ENCODE data around the gene ASIC2.

ASIC2 gene

GRCh38 chr17:33207231-33207630 is 85.9 kb downstream of the ASIC2 start:
- DNase-seq (ENCODE audit: extremely low read depth in 1 of 2, low read depth in 1 of 2): no peak

- DNase-seq (ENCODE audit: extremely low read depth in 1 of 2, low read depth in 1 of 2): no peak
Measured at GRCh38 chr17:33205552-33205951, 87.5 kb downstream of the ASIC2 start.

GRCh38 chr17:33204701-33205100 is 88.4 kb downstream of the ASIC2 start:
- DNase-seq (ENCODE audit: extremely low read depth in 1 of 2, low read depth in 1 of 2): no peak

- no peak for DNase-seq (ENCODE audit: extremely low read depth in 1 of 2, low read depth in 1 of 2)
Measured at GRCh38 chr17:33204156-33204555, 88.9 kb downstream of the ASIC2 start.

- no peak for DNase-seq (ENCODE audit: extremely low read depth in 1 of 2, low read depth in 1 of 2)
Measured at GRCh38 chr17:33202796-33203495, 90.1 kb downstream of the ASIC2 start.

- no peak for DNase-seq (ENCODE audit: extremely low read depth in 1 of 2, low read depth in 1 of 2)
Measured at GRCh38 chr17:33202021-33202420, 91.1 kb downstream of the ASIC2 start.

GRCh38 chr17:33201283-33201682 is 91.8 kb downstream of the ASIC2 start:
- DNase-seq (ENCODE audit: extremely low read depth in 1 of 2, low read depth in 1 of 2): no peak

GRCh38 chr17:33200587-33200986 is 92.5 kb downstream of the ASIC2 start:
- DNase-seq (ENCODE audit: extremely low read depth in 1 of 2, low read depth in 1 of 2): no peak

GRCh38 chr17:33199571-33200510 is 93.3 kb downstream of the ASIC2 start:
- no peak for DNase-seq (ENCODE audit: extremely low read depth in 1 of 2, low read depth in 1 of 2)

- DNase-seq (ENCODE audit: extremely low read depth in 1 of 2, low read depth in 1 of 2): no peak
Measured at GRCh38 chr17:33198954-33199353, 94.1 kb downstream of the ASIC2 start.

- no peak for DNase-seq (ENCODE audit: extremely low read depth in 1 of 2, low read depth in 1 of 2)
Measured at GRCh38 chr17:33197342-33197741, 95.8 kb downstream of the ASIC2 start.

GRCh38 chr17:33196883-33197282 is 96.2 kb downstream of the ASIC2 start:
- no peak for DNase-seq (ENCODE audit: extremely low read depth in 1 of 2, low read depth in 1 of 2)

GRCh38 chr17:33192951-33193911 is 99.9 kb downstream of the ASIC2 start:
- DNase-seq (ENCODE audit: extremely low read depth in 1 of 2, low read depth in 1 of 2): no peak

- no peak for DNase-seq (ENCODE audit: extremely low read depth in 1 of 2, low read depth in 1 of 2)
Measured at GRCh38 chr17:33183487-33184026, 109.5 kb downstream of the ASIC2 start.

GRCh38 chr17:33179151-33179550 is 113.9 kb downstream of the ASIC2 start:
- no peak for DNase-seq (ENCODE audit: extremely low read depth in 1 of 2, low read depth in 1 of 2)

- DNase-seq (ENCODE audit: extremely low read depth in 1 of 2, low read depth in 1 of 2): no peak
Measured at GRCh38 chr17:33178681-33179080, 114.4 kb downstream of the ASIC2 start.

GRCh38 chr17:33175562-33175961 is 117.5 kb downstream of the ASIC2 start:
- no peak for DNase-seq (ENCODE audit: extremely low read depth in 1 of 2, low read depth in 1 of 2)

- DNase-seq (ENCODE audit: extremely low read depth in 1 of 2, low read depth in 1 of 2): no peak
Measured at GRCh38 chr17:33171931-33172330, 121.2 kb downstream of the ASIC2 start.

- no peak for DNase-seq (ENCODE audit: extremely low read depth in 1 of 2, low read depth in 1 of 2)
Measured at GRCh38 chr17:33169580-33170285, 123.4 kb downstream of the ASIC2 start.

GRCh38 chr17:33167736-33168135 is 125.4 kb downstream of the ASIC2 start:
- DNase-seq (ENCODE audit: extremely low read depth in 1 of 2, low read depth in 1 of 2): no peak

Data from stimulated activated CD8-positive, alpha-beta memory T cell treated with anti-CD3 and anti-CD28 coated beads, Interleukin-7, amount 100 ng/mL, for 48 hours (primary cell).